WTC11 (cell line): ENCODE measurements around the gene BHLHE40. TPM values are rescaled to one million over a fixed set of nuclear protein-coding genes. Genes with fewer than 3 reads are reported as not detected.
"Not testable (repeated sequence)": the region's sequence is repeated elsewhere in the genome, so short reads cannot be mapped to it uniquely, and the experiment has no call there.

Experiments used
- ATAC-seq: fragments of 200-7000 bp; cut with Tn5 transposase; 2 replicates; pipeline ENCODE4 v1.10.0; 2021; ENCODE audit warnings: mild to moderate bottlenecking, moderate library complexity
- CTCF ChIA-PET: fragments of 300-600 bp; sonication (Branson Sonifier 250); formaldehyde crosslinking; loops from one replicate; lab custom pipeline; 2021; ENCODE audit warnings: antibody characterized with exemption; lab: Charles Lee
- POLR2A ChIA-PET: fragments of 350-600 bp; sonication (Branson Sonifier 250); formaldehyde crosslinking; loops from one replicate; lab custom pipeline; 2021; ENCODE audit warnings: antibody characterized with exemption; lab: Charles Lee
- DNase-seq: peaks from one replicate; pipeline ENCODE4 v3.0.0; 2021; ENCODE audit warnings: low spot score
- H3K27ac Mint-ChIP-seq: 2 replicates; pipeline ENCODE4 v1.8.0; 2021; ENCODE audit warnings: mixed read lengths
- H3K27me3 Mint-ChIP-seq: 2 replicates; pipeline ENCODE4 v1.8.0; 2021; ENCODE audit warnings: low read depth, mild to moderate bottlenecking, moderate library complexity, mixed read lengths
- H3K36me3 Mint-ChIP-seq: 2 replicates; pipeline ENCODE4 v1.8.0; 2021; ENCODE audit warnings: mixed read lengths
- H3K4me1 Mint-ChIP-seq: 2 replicates; pipeline ENCODE4 v1.8.0; 2022; ENCODE audit warnings: mixed read lengths
- H3K4me3 Mint-ChIP-seq: 2 replicates; pipeline ENCODE4 v1.8.0; 2021; ENCODE audit warnings: mild to moderate bottlenecking, moderate library complexity, mixed read lengths
- H3K9me3 Mint-ChIP-seq: 2 replicates; pipeline ENCODE4 v1.8.0; 2021; ENCODE audit warnings: mixed read lengths
- CREM ChIP-seq: sonication (generic); formaldehyde crosslinking; IDR thresholded peaks from 2 replicates; pipeline ENCODE4 v1.8.1; 2022; ENCODE audit warnings: mild to moderate bottlenecking, missing genetic modification reagents, moderate library complexity
- GABPB1 ChIP-seq: sonication (generic); formaldehyde crosslinking; IDR thresholded peaks from 2 replicates; pipeline ENCODE4 v1.8.1; 2023; ENCODE audit warnings: mild to moderate bottlenecking, missing genetic modification reagents
- GRHL2 ChIP-seq: fragments of 250-450 bp; sonication (Bioruptor Pico); IDR thresholded peaks from 2 replicates; pipeline ENCODE4 v1.8.0; 2022; ENCODE audit warnings: mild to moderate bottlenecking, moderate library complexity; ENCODE audit not compliant: insufficient replicate concordance, severe bottlenecking
- HMGA2 ChIP-seq: fragments of 250-450 bp; sonication (Bioruptor Pico); IDR thresholded peaks from 2 replicates; pipeline ENCODE4 v1.4.0; 2021; ENCODE audit warnings: mild to moderate bottlenecking, moderate library complexity
- KAT7 ChIP-seq: sonication (generic); formaldehyde crosslinking; IDR thresholded peaks from 2 replicates; pipeline ENCODE4 v1.8.1; 2023; ENCODE audit warnings: missing genetic modification reagents, mild to moderate bottlenecking, borderline replicate concordance
- NR1H2 ChIP-seq: sonication (generic); formaldehyde crosslinking; IDR thresholded peaks from 2 replicates; pipeline ENCODE4 v1.9.0; 2021; ENCODE audit warnings: mild to moderate bottlenecking, moderate library complexity, missing genetic modification reagents
- TEAD4 ChIP-seq: sonication (generic); formaldehyde crosslinking; IDR thresholded peaks from 2 replicates; pipeline ENCODE4 v1.8.0; 2022; ENCODE audit warnings: mild to moderate bottlenecking, missing genetic modification reagents
- ZNF121 ChIP-seq: sonication (generic); formaldehyde crosslinking; IDR thresholded peaks from 2 replicates; pipeline ENCODE4 v1.8.0; 2023; ENCODE audit warnings: missing genetic modification reagents
- ZNF232 ChIP-seq: sonication (generic); formaldehyde crosslinking; IDR thresholded peaks from 2 replicates; pipeline ENCODE4 v1.8.0; 2022; ENCODE audit warnings: mild to moderate bottlenecking, missing genetic modification reagents
- ZNF396 ChIP-seq: fragments of 250-450 bp; sonication (Bioruptor Pico); IDR thresholded peaks from 2 replicates; pipeline ENCODE4 v1.8.0; 2021; ENCODE audit warnings: mild to moderate bottlenecking, moderate library complexity, borderline replicate concordance
- total RNA-seq: library from RNA; stranded (reverse); gene quantifications from 3 replicates; pipeline ENCODE4 v1.2.3, GENCODE V29; 2021
- TF ChIP-seq, protein P1 (sequence below): sonication (generic); formaldehyde crosslinking; IDR thresholded peaks from 2 replicates; pipeline ENCODE4 v1.8.1; 2022; ENCODE audit warnings: mild to moderate bottlenecking, moderate library complexity, missing genetic modification reagents
- TF ChIP-seq, protein P2 (sequence below): sonication (generic); formaldehyde crosslinking; IDR thresholded peaks from 2 replicates; pipeline ENCODE4 v1.8.0; 2022; ENCODE audit warnings: missing genetic modification reagents
- TF ChIP-seq, protein P3 (sequence below): sonication (generic); formaldehyde crosslinking; IDR thresholded peaks from 2 replicates; pipeline ENCODE4 v1.8.1; 2022; ENCODE audit warnings: low read depth, missing genetic modification reagents, borderline replicate concordance
- TF ChIP-seq, protein P4 (sequence below): sonication (generic); formaldehyde crosslinking; IDR thresholded peaks from 2 replicates; pipeline ENCODE4 v1.8.1; 2022; ENCODE audit warnings: missing genetic modification reagents, borderline replicate concordance

BHLHE40 gene
- total RNA-seq, 1 experiment from 2014 or later = 5.7 TPM

DNA sequence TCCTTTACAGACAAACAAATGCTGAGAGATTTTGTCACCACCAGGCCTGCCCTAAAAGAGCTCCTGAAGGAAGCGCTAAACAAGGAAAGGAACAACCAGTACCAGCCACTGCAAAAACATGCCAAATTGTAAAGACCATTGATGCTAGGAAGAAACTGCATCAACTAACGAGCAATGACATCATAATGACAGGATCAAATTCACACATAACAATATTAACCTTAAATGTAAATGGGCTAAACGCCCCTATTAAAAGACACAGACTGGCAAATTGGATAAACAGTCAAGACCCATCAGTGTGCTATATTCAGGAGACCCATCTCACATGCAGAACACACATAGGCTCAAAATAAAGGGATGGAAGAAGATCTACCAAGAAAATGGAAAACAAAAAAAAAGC lies 11.6 kb upstream of the BHLHE40 start:
- H3K36me3 Mint-ChIP-seq, H3K4me1 Mint-ChIP-seq, ATAC-seq, H3K4me3 Mint-ChIP-seq, H3K27ac Mint-ChIP-seq, DNase-seq, POLR2A ChIA-PET: not testable (repeated sequence)
- Mint-ChIP-seq H3K27me3 (peaks cover 18% of the 10 kb centered on the region), H3K9me3 (peaks cover 24% of the 10 kb centered on the region)
- CTCF ChIA-PET = interaction anchor here (2.3 kb wide), 1 partner anchor 8 kb away, joined by 7 read pairs; no protein-coding TSS in a partner anchor

DNA sequence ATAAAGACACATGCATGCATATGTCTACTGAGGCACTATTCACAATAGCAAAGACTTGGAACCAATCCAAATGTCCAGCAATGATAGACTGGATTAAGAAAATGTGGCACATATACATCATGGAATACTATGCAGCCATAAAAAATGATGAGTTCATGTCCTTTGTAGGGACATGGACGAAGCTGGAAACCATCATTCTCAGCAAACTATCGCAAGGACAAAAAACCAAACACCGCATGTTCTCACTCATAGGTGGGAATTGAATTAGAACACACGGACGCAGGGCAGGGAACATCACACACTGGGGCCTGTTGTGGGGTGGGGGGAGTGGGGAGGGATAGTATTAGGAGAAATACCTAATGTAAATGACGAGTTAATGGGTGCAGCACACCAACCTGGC lies 7.8 kb upstream of the BHLHE40 start:
- Mint-ChIP-seq H3K9me3 (peaks cover 11% of the 10 kb centered on the region), H3K27me3 (peaks cover 19% of the 10 kb centered on the region)
- CTCF ChIA-PET, H3K36me3 Mint-ChIP-seq, ATAC-seq, DNase-seq, H3K27ac Mint-ChIP-seq, POLR2A ChIA-PET, H3K4me3 Mint-ChIP-seq, H3K4me1 Mint-ChIP-seq: not testable (repeated sequence)

DNA sequence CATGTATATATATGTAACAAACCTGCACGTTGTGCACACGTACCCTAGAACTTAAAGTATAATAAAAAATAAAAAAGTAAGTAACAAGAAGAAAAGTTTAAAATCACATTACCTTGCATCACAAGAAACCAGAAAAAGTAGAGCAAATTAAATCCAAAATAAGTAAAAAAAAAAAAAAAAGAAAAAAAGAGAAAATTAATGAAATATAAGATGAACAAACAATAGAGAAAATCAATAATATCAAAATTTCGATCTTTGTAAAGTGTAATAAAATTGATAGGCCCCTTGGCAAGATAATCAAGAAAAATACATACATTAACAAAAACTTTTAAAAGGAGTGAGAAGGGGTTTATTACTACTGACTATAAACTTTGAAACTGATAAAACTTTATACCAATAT lies 7.4 kb upstream of the BHLHE40 start:
- H3K9me3 Mint-ChIP-seq = peaks cover 7% of the 10 kb centered on the region
- peaks cover 19% of the 10 kb centered on the region for H3K27me3 Mint-ChIP-seq
- DNase-seq = no peak
- H3K4me3 Mint-ChIP-seq = no peak overlapping the region
- CTCF ChIA-PET = interaction anchor here (2.7 kb wide), 1 partner anchor 260 kb away, joined by 7 read pairs; no protein-coding TSS in a partner anchor
- ATAC-seq = no peak
- POLR2A ChIA-PET = no interaction called here
- no peak overlapping the region for H3K27ac Mint-ChIP-seq
- TF ChIP-seq, protein P1, sequence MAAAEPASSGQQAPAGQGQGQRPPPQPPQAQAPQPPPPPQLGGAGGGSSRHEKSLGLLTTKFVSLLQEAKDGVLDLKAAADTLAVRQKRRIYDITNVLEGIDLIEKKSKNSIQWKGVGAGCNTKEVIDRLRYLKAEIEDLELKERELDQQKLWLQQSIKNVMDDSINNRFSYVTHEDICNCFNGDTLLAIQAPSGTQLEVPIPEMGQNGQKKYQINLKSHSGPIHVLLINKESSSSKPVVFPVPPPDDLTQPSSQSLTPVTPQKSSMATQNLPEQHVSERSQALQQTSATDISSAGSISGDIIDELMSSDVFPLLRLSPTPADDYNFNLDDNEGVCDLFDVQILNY (CRISPR knock-in tag) = no peak
- H3K4me1 Mint-ChIP-seq = peaks cover 12% of the 10 kb centered on the region
- H3K36me3 Mint-ChIP-seq = no peaks in the 10 kb centered on the region

DNA sequence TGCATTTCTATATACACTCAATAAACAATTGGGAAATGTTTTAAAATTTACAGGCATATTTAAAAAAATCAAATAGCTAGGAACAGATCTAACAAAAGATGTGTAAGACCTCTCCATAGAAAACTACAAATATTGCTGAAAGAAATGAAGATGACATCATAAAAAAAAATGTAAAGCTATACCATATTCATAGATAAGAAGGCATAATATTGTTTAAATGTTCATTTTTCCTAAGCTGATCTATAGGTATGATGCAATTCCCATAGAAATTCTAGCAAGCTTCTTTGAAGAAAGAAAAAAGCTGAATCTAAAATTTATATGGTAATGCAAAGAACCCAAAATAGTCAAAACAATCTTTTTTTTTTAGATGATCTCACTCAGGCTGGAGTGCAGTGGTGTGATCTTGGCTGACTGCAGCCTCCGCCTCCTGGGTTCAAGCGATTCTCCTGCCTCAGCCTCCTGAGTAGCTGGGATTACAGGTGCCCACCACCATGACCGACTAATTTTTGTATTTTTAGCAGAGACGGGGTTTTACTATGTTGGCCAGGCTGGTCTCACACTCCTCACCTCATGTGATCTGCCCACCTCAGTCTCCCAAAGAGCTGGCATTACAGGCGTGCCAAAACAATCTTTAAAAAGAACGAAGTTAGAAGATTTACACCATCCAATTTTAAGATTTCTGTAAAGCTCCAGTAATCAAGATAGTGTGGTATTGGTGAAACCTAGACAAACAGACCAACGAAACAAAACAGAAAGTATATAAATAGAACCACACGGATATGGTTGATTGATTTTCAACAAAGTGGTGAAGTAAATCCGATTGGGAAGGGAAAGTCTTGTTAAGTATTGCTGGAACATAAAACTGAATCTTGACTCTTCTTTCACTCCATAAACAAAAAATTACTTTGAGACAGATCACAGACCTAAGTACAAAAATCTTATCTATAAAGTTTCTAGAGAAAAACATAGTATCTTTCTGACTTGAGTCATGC lies 6.3 kb upstream of the BHLHE40 start:
- Mint-ChIP-seq H3K27me3 (peaks cover 25% of the 10 kb centered on the region), H3K36me3 (no peaks in the 10 kb centered on the region), H3K9me3 (peaks cover 3% of the 10 kb centered on the region; the same call in 1 of the 2 replicates), H3K27ac (no peak overlapping the region), H3K4me1 (peaks cover 18% of the 10 kb centered on the region), H3K4me3 (no peak overlapping the region)
- ChIA-PET CTCF (interaction anchor here (0.8 to 2.7 kb wide), 2 partner anchors 253 to 261 kb away, joined by 3 to 7 read pairs; no protein-coding TSS in a partner anchor), POLR2A (interaction anchor here (0.9 kb wide), 1 partner anchor 14 kb away, joined by 3 read pairs; no protein-coding TSS in a partner anchor)
- DNase-seq (no peak), ATAC-seq (no peak)
- TF ChIP-seq ZNF396 (CRISPR knock-in tag) = no peak
- no peak for TF ChIP-seq TEAD4
- TF ChIP-seq, protein P2, sequence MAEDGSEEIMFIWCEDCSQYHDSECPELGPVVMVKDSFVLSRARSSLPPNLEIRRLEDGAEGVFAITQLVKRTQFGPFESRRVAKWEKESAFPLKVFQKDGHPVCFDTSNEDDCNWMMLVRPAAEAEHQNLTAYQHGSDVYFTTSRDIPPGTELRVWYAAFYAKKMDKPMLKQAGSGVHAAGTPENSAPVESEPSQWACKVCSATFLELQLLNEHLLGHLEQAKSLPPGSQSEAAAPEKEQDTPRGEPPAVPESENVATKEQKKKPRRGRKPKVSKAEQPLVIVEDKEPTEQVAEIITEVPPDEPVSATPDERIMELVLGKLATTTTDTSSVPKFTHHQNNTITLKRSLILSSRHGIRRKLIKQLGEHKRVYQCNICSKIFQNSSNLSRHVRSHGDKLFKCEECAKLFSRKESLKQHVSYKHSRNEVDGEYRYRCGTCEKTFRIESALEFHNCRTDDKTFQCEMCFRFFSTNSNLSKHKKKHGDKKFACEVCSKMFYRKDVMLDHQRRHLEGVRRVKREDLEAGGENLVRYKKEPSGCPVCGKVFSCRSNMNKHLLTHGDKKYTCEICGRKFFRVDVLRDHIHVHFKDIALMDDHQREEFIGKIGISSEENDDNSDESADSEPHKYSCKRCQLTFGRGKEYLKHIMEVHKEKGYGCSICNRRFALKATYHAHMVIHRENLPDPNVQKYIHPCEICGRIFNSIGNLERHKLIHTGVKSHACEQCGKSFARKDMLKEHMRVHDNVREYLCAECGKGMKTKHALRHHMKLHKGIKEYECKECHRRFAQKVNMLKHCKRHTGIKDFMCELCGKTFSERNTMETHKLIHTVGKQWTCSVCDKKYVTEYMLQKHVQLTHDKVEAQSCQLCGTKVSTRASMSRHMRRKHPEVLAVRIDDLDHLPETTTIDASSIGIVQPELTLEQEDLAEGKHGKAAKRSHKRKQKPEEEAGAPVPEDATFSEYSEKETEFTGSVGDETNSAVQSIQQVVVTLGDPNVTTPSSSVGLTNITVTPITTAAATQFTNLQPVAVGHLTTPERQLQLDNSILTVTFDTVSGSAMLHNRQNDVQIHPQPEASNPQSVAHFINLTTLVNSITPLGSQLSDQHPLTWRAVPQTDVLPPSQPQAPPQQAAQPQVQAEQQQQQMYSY (CRISPR knock-in tag) = no peak
- TF ChIP-seq, protein P3, sequence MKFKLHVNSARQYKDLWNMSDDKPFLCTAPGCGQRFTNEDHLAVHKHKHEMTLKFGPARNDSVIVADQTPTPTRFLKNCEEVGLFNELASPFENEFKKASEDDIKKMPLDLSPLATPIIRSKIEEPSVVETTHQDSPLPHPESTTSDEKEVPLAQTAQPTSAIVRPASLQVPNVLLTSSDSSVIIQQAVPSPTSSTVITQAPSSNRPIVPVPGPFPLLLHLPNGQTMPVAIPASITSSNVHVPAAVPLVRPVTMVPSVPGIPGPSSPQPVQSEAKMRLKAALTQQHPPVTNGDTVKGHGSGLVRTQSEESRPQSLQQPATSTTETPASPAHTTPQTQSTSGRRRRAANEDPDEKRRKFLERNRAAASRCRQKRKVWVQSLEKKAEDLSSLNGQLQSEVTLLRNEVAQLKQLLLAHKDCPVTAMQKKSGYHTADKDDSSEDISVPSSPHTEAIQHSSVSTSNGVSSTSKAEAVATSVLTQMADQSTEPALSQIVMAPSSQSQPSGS (CRISPR knock-in tag) = no peak
- TF ChIP-seq HMGA2 = no peak
- TF ChIP-seq NR1H2 (CRISPR knock-in tag) = no peak
- TF ChIP-seq KAT7 (CRISPR knock-in tag) = no peak
- TF ChIP-seq GRHL2 (CRISPR knock-in tag) = no peak
- TF ChIP-seq ZNF232 (CRISPR knock-in tag) = no peak
- TF ChIP-seq CREM (CRISPR knock-in tag) = no peak
- TF ChIP-seq GABPB1 = no peak
- no peak for TF ChIP-seq ZNF121 (CRISPR knock-in tag)
- TF ChIP-seq, protein P4, sequence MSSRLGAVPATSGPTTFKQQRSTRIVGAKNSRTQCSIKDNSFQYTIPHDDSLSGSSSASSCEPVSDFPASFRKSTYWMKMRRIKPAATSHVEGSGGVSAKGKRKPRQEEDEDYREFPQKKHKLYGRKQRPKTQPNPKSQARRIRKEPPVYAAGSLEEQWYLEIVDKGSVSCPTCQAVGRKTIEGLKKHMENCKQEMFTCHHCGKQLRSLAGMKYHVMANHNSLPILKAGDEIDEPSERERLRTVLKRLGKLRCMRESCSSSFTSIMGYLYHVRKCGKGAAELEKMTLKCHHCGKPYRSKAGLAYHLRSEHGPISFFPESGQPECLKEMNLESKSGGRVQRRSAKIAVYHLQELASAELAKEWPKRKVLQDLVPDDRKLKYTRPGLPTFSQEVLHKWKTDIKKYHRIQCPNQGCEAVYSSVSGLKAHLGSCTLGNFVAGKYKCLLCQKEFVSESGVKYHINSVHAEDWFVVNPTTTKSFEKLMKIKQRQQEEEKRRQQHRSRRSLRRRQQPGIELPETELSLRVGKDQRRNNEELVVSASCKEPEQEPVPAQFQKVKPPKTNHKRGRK = no peak
